GM21737 (cell line): Measurements from ENCODE around the gene DOCK4.

ENCODE experiments used
- ATAC-seq: cut with Tn5 transposase; IDR thresholded peaks from one replicate; pipeline ENCODE4 v1.9.1; 2021; ENCODE audit warnings: mild to moderate bottlenecking, moderate library complexity; ENCODE audit not compliant: unreplicated experiment

Gene DOCK4

DNA sequence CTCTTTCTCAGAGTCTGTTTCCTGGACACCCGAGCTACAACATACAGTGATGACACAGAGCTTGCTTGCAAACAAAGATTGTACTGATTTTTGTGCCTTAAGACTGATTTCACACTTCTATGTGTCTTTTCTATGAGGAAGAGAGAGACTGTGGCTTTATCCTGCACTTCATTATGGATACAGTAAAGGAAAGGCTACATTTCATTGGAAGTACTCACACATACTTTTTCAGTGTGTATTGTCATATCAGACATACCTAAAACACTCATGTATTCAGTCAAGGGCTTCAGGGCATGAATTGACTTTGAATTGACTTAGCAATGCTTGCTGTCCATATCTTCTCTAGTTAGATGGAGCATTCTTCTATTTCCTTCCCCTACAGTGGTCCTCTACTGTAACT lies 508.4 kb downstream of the DOCK4 start:
- no peak for ATAC-seq

DNA sequence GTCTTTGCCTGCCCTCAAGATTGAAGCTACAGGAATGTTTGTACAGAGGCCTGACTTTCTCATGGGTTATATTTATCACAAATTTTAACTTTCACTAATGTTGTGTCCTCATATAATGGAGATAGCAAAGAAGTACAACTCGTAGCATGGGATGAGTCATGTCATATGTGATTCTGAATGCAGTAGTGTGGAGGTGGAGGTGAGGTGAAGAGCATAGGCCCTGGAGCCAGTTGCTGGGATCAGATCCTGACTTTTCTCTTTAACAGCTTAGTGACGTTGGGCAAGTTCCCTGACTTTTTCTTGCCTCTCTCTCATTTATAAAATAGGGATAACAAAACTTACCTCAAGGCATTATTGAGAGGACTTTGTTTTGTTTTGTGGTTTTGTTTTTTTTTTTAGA lies 511.8 kb downstream of the DOCK4 start:
- no peak for ATAC-seq

DNA sequence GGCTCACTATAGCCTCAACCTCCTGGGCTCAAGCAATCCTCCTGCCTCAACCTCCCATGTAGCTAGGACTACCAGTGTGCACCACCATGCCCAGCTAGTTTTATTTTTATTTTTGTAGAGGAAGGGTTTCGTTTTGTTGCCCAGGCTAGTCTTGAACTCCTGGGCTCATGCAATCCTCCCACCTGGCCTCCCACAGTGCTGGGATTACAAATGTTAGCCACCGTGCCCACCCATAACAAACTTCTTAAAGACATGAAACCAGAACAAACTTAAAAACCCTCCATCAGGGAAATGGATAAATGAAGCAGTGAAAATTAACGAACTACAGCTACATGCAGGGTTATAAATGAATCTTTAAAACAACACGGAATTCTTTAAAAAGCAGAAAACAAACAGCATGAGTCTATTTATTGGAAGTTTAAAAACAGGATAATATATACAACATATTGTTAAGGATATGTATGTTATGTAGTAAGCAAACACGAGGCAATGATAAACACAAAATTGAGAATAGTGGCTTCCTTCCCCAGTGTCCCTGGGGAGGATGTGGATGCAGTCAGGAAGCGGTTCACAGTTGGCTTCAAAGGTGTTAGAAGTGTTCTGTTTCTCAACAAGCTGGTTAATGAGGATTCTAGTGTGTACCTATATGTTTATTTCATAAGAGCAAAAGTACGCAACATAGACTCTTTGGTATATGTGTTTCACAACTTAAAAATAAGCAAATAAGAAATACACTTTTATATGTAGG lies 515.7 kb downstream of the DOCK4 start:
- no peak for ATAC-seq

- ATAC-seq: no peak
Observed at GRCh38 chr7:111685349-111685748, 520.9 kb downstream of the DOCK4 start.

GRCh38 chr7:111682588-111683340 lies 523.4 kb downstream of the DOCK4 start:
- ATAC-seq: no peak

- no peak for ATAC-seq
Observed at GRCh38 chr7:111681242-111681641, 525.0 kb downstream of the DOCK4 start.

- no peak for ATAC-seq
Observed at GRCh38 chr7:111678986-111679385, 527.2 kb downstream of the DOCK4 start.

- no peak for ATAC-seq
Observed at GRCh38 chr7:111678281-111678680, 527.9 kb downstream of the DOCK4 start.

- ATAC-seq: no peak
Observed at GRCh38 chr7:111677848-111678247, 528.4 kb downstream of the DOCK4 start.

GRCh38 chr7:111676811-111677210 lies 529.4 kb downstream of the DOCK4 start:
- no peak for ATAC-seq
